Loucy (cell line): Measurements from ENCODE around the gene ZNF627.

Experiments
- H2AFZ ChIP-seq: fragments of 200-600 bp; sonication (generic); 2 replicates; pipeline ENCODE4 v1.6.0; 2016; ENCODE audit warnings: antibody characterized with exemption, mild to moderate bottlenecking, low read length, moderate library complexity
- H3F3A ChIP-seq: fragments of 200-600 bp; 2 replicates; pipeline ENCODE4 v1.6.0; 2016; ENCODE audit warnings: antibody characterized with exemption, low read depth, mild to moderate bottlenecking
- H3K27me3 ChIP-seq: fragments of 200-600 bp; sonication (generic); 2 replicates; pipeline ENCODE4 v1.6.1; 2014; ENCODE audit warnings: low read length, mild to moderate bottlenecking; ENCODE audit not compliant: insufficient read depth, poor library complexity, severe bottlenecking
- H3K36me3 ChIP-seq: fragments of 200-600 bp; sonication (generic); 2 replicates; pipeline ENCODE4 v1.6.1; 2016; ENCODE audit warnings: low read length; ENCODE audit not compliant: insufficient read depth
- H3K4me1 ChIP-seq: fragments of 200-600 bp; sonication (generic); 2 replicates; pipeline ENCODE4 v1.5.1; 2014; ENCODE audit warnings: low read length, mild to moderate bottlenecking; ENCODE audit not compliant: insufficient read depth, poor library complexity, severe bottlenecking
- H3K4me2 ChIP-seq: fragments of 200-600 bp; sonication (generic); 2 replicates; pipeline ENCODE4 v1.6.0; 2014; ENCODE audit warnings: antibody characterized with exemption, low read length, low read depth, mild to moderate bottlenecking; ENCODE audit not compliant: poor library complexity, severe bottlenecking
- H3K4me3 ChIP-seq: fragments of 200-600 bp; sonication (generic); 2 replicates; pipeline ENCODE4 v1.5.1; 2014; ENCODE audit warnings: low read length, mild to moderate bottlenecking, mixed read lengths; ENCODE audit not compliant: poor library complexity, severe bottlenecking
- H3K79me2 ChIP-seq: fragments of 200-600 bp; sonication (generic); 2 replicates; pipeline ENCODE4 v1.6.1; 2014; ENCODE audit warnings: low read length; ENCODE audit not compliant: insufficient read depth
- H3K9ac ChIP-seq: fragments of 200-600 bp; sonication (generic); 2 replicates; pipeline ENCODE4 v1.6.0; 2014; ENCODE audit warnings: mild to moderate bottlenecking, low read depth, low read length, moderate library complexity; ENCODE audit not compliant: poor library complexity, severe bottlenecking
- H3K9me2 ChIP-seq: fragments of 200-600 bp; sonication (generic); replicated peaks from 2 replicates; pipeline ENCODE4 v1.6.1; 2016; ENCODE audit warnings: low read depth, low read length, mixed read lengths
- H3K9me3 ChIP-seq: fragments of 200-600 bp; sonication (generic); 2 replicates; pipeline ENCODE4 v1.6.1; 2014; ENCODE audit warnings: mild to moderate bottlenecking, antibody characterized with exemption, low read length, low read depth; ENCODE audit not compliant: insufficient read depth
- H4K20me1 ChIP-seq: fragments of 200-600 bp; sonication (generic); 2 replicates; pipeline ENCODE4 v1.6.0; 2014; ENCODE audit warnings: antibody characterized with exemption, low read length, mild to moderate bottlenecking; ENCODE audit not compliant: insufficient read depth, poor library complexity, severe bottlenecking
- EZH2phosphoT487 ChIP-seq: fragments of 200-600 bp; IDR thresholded peaks from 2 replicates; pipeline ENCODE4 v1.6.1; 2018; ENCODE audit warnings: antibody characterized with exemption, mild to moderate bottlenecking, moderate library complexity, borderline replicate concordance
- TF ChIP-seq, protein P1 (sequence below): fragments of 200-600 bp; sonication (generic); conservative IDR thresholded peaks from 2 replicates; pipeline ENCODE4 v1.5.1; 2014; ENCODE audit warnings: mild to moderate bottlenecking, antibody characterized with exemption, low read length

The ZNF627 gene

DNA sequence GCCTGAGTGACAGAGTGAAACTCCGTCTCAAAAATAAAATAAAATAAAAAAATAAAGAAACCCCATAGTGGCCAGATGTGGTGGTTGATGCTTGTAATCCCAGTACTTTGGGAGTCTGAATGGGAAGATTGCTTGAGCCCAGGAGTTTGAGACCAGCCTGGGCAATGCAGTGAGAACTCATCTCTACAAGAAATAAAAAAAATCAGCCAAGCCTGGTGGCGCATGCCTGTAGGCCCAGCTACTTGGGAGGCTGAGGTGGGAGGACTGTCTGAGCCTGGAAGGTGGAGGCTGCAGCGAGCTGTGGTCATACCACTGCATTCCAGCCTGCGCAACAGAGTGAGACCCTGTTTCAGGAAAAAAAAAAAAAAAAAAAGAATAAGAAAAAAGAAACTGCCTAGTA is 53.8 kb downstream of the ZNF627 start:
- Histone ChIP-seq H4K20me1 (no peaks in the 10 kb centered on the region), H3K9me2 (no peaks in the 10 kb centered on the region), H3K79me2 (no peaks in the 10 kb centered on the region), H3F3A (no peaks in the 10 kb centered on the region), H3K9me3 (peaks cover 21% of the 10 kb centered on the region; the same call in 1 of the 2 replicates), H3K4me2 (no peak overlapping the region), H3K27me3 (no peaks in the 10 kb centered on the region), H3K4me3 (no peak overlapping the region), H3K4me1 (no peaks in the 10 kb centered on the region), H3K36me3 (peaks cover 28% of the 10 kb centered on the region; the same call in 1 of the 2 replicates), H3K9ac (no peak overlapping the region), H2AFZ (no peak overlapping the region)
- no peak for TF ChIP-seq EZH2phosphoT487
- TF ChIP-seq, protein P1, sequence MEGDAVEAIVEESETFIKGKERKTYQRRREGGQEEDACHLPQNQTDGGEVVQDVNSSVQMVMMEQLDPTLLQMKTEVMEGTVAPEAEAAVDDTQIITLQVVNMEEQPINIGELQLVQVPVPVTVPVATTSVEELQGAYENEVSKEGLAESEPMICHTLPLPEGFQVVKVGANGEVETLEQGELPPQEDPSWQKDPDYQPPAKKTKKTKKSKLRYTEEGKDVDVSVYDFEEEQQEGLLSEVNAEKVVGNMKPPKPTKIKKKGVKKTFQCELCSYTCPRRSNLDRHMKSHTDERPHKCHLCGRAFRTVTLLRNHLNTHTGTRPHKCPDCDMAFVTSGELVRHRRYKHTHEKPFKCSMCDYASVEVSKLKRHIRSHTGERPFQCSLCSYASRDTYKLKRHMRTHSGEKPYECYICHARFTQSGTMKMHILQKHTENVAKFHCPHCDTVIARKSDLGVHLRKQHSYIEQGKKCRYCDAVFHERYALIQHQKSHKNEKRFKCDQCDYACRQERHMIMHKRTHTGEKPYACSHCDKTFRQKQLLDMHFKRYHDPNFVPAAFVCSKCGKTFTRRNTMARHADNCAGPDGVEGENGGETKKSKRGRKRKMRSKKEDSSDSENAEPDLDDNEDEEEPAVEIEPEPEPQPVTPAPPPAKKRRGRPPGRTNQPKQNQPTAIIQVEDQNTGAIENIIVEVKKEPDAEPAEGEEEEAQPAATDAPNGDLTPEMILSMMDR, result no peak

DNA sequence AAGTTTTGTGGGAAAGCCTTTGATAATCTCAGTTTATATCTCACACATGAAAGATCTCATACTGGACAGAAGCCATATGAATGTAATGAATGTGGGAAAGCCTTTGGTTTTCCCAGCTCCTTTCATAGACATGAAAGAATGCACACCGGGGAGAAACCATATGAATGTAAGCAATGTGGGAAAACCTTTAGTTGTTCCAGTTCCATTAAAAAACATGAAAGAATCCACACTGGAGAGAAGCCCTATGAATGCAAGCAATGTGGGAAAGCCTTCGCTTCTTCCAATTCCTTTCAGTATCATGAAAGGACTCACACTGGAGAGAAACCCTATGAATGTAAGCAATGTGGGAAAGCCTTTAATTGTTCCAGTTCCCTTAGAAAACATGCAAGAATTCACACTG is 54.8 kb downstream of the ZNF627 start:
- no peak for TF ChIP-seq EZH2phosphoT487
- TF ChIP-seq, protein P1, result no peak
- Histone ChIP-seq H3K4me2 (no peak overlapping the region), H3K27me3 (no peaks in the 10 kb centered on the region), H3K79me2 (no peaks in the 10 kb centered on the region), H3K9ac (no peak overlapping the region), H3K4me1 (no peaks in the 10 kb centered on the region), H3K4me3 (no peak overlapping the region), H3K9me2 (no peaks in the 10 kb centered on the region), H4K20me1 (no peaks in the 10 kb centered on the region), H3F3A (no peaks in the 10 kb centered on the region), H2AFZ (no peak overlapping the region), H3K9me3 (peaks cover 21% of the 10 kb centered on the region; the same call in 1 of the 2 replicates), H3K36me3 (peaks cover 28% of the 10 kb centered on the region; the same call in 1 of the 2 replicates)

DNA sequence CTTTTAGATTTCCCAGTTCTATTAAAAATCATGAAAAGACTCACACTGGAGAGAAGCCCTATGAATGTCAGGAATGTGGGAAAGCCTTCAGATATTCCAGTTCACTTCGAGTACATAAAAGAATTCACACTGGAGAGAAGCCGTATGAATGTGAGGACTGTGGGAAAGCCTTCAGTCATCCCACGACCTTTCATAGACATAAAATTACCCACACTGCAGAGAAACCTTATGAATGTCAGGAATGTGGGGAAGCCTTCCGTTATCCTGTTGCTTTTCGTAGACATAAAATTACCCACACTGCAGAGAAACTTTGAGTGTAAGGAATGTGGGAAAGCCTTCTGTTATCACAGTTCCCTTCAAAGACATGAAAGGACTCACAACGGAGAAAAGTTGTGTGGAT is 55.2 kb downstream of the ZNF627 start:
- Histone ChIP-seq H3K9me3 (peaks cover 21% of the 10 kb centered on the region; the same call in 1 of the 2 replicates), H4K20me1 (no peaks in the 10 kb centered on the region), H2AFZ (no peak overlapping the region), H3K9ac (no peak overlapping the region), H3K27me3 (no peaks in the 10 kb centered on the region), H3K4me2 (no peak overlapping the region), H3K9me2 (no peaks in the 10 kb centered on the region), H3K4me1 (no peaks in the 10 kb centered on the region), H3K4me3 (no peak overlapping the region), H3K79me2 (no peaks in the 10 kb centered on the region), H3F3A (no peaks in the 10 kb centered on the region), H3K36me3 (peaks cover 28% of the 10 kb centered on the region; the same call in 1 of the 2 replicates)
- TF ChIP-seq, protein P1, result no peak
- no peak for TF ChIP-seq EZH2phosphoT487
